Measurements from ENCODE around the gene GSDMA. TPM values are rescaled to one million over a fixed set of nuclear protein-coding genes. Genes with fewer than 3 reads are reported as not detected.

Gene GSDMA
- total and polyA plus RNA-seq, 9 of the 15 experiments (the other 6 are each of a cell fraction or from before 2014, with no cell fraction given): 0.04 to 0.13 (median 0.07) TPM; not detected in 2

DNA sequence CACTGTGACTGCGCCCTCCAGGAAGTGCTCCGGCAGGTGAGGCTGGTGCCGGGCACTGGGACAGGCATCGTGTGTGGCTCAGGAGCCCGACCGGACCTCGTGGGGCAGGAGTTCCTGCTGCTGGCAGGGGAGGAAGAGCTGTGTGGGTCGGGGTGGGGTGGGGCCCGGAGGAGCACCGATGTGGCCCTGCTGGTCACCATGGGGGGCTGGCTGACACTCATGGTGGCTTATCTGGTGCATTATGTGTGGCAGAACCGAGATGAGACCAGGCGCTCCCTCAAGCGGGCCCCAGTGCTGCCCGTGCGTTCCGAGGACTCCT is 18.5 kb upstream of the GSDMA start:
- H3K4me3 ChIP-seq: no peak overlapping the region
- no peak overlapping the region for H3K27ac ChIP-seq (ENCODE audit: extremely low read depth, low read depth, low read length)
- no peak for ATAC-seq
- no peaks in the 10 kb centered on the region for H3K79me2 ChIP-seq (ENCODE audit: control insufficient read depth, insufficient read depth, low read length)
- H3K9me1 ChIP-seq (ENCODE audit: control insufficient read depth, insufficient read depth, low read length): no peaks in the 10 kb centered on the region
- FAIRE-seq: no peak
- H3K27me3 ChIP-seq (ENCODE audit: control insufficient read depth in 2 of 2, insufficient read depth in 2 of 2, low read length in 2 of 2): peaks cover 4 to 7% of the 10 kb centered on the region in 2 experiments; a peak in 4 of 5 replicates
- no peak overlapping the region for H3K4me2 ChIP-seq (ENCODE audit: insufficient read depth, low read length)
- intact Hi-C loops (cut with micrococcal nuclease): no loop called here
- no peaks in the 10 kb centered on the region for H3K36me3 ChIP-seq (ENCODE audit: control insufficient read depth, insufficient read depth, low read length)
- H3K4me1 ChIP-seq (replicated peaks in 1 of 2; ENCODE audit: control insufficient read depth in 2 of 2, insufficient read depth in 2 of 2, low read length in 2 of 2): peaks cover 7 to 19% of the 10 kb centered on the region in 2 experiments
- in situ Hi-C loops (cut with MboI): no loop called here
- ChIA-PET POLR2A (interaction anchor here (0.5 kb wide), 1 partner anchor 251 kb away, joined by 3 read pairs; no protein-coding TSS in a partner anchor), CTCF (ENCODE audit: low intra/inter-chr PET ratio) (no interaction called here)
- H2AFZ ChIP-seq (ENCODE audit: low read depth, low read length): no peak overlapping the region
- BruUV-seq (replicated peaks): no TSS peak
- WGBS (ENCODE audit: insufficient coverage, low coverage, missing lambda C conversion rate): 20% methylated on average over 13 of the region's 16 CpGs
- TF ChIP-seq, protein P1, sequence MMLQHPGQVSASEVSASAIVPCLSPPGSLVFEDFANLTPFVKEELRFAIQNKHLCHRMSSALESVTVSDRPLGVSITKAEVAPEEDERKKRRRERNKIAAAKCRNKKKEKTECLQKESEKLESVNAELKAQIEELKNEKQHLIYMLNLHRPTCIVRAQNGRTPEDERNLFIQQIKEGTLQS (IDR thresholded peaks at IDR 0.05): no peak
- TF ChIP-seq, protein P1 (CRISPR knock-in tag; conservative IDR thresholded peaks at IDR 0.05): no peak
- no peak for TF ChIP-seq SMC3 (conservative IDR thresholded peaks at IDR 0.05; ENCODE audit: insufficient read depth, low read depth, low read length)
- TF ChIP-seq, protein P2, sequence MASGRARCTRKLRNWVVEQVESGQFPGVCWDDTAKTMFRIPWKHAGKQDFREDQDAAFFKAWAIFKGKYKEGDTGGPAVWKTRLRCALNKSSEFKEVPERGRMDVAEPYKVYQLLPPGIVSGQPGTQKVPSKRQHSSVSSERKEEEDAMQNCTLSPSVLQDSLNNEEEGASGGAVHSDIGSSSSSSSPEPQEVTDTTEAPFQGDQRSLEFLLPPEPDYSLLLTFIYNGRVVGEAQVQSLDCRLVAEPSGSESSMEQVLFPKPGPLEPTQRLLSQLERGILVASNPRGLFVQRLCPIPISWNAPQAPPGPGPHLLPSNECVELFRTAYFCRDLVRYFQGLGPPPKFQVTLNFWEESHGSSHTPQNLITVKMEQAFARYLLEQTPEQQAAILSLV (tag; IDR thresholded peaks at IDR 0.05): no peak
- no peak for TF ChIP-seq TFAM (CRISPR knock-in tag; conservative IDR thresholded peaks at IDR 0.05)
- TF ChIP-seq, protein P3, sequence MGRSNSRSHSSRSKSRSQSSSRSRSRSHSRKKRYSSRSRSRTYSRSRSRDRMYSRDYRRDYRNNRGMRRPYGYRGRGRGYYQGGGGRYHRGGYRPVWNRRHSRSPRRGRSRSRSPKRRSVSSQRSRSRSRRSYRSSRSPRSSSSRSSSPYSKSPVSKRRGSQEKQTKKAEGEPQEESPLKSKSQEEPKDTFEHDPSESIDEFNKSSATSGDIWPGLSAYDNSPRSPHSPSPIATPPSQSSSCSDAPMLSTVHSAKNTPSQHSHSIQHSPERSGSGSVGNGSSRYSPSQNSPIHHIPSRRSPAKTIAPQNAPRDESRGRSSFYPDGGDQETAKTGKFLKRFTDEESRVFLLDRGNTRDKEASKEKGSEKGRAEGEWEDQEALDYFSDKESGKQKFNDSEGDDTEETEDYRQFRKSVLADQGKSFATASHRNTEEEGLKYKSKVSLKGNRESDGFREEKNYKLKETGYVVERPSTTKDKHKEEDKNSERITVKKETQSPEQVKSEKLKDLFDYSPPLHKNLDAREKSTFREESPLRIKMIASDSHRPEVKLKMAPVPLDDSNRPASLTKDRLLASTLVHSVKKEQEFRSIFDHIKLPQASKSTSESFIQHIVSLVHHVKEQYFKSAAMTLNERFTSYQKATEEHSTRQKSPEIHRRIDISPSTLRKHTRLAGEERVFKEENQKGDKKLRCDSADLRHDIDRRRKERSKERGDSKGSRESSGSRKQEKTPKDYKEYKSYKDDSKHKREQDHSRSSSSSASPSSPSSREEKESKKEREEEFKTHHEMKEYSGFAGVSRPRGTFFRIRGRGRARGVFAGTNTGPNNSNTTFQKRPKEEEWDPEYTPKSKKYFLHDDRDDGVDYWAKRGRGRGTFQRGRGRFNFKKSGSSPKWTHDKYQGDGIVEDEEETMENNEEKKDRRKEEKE (IDR thresholded peaks at IDR 0.05; ENCODE audit: borderline replicate concordance in 1 of 2, control insufficient read depth in 1 of 2, low read depth in 2 of 2, low read length in 1 of 2): no peak
- TF ChIP-seq HCFC1 (IDR thresholded peaks at IDR 0.05; ENCODE audit: low read depth, low read length): no peak
- no peak for TF ChIP-seq SMAD4 (CRISPR knock-in tag; conservative IDR thresholded peaks at IDR 0.05)
- H3K9ac ChIP-seq (ENCODE audit: insufficient read depth in 1 of 2, low read depth in 2 of 2, low read length in 2 of 2): no peak overlapping the region; a peak in 1 of 4 replicates
- 0 out of 2 replicates have a peak, but pooled peaks cover 3% of the 10 kb centered on the region for H4K20me1 ChIP-seq (replicated peaks; ENCODE audit: control insufficient read depth, insufficient read depth, low read length)
- DNase-seq (ENCODE audit: extremely low read depth in 1 of 4, low spot score in 3 of 4): no peak
- H3K9me3 ChIP-seq (replicated peaks; ENCODE audit: control insufficient read depth, insufficient read depth, low read depth, low read length): no peaks in the 10 kb centered on the region

Measured in K562 (cell line).